GM19193 (cell line): Measurements from ENCODE around the gene FUT6.

ENCODE experiments used
- POLR2A ChIP-seq: IDR thresholded peaks from 4 replicates; pipeline ENCODE4 v1.6.1; 2011; ENCODE audit not compliant: insufficient read depth, insufficient read length; ENCODE audit errors: extremely low read depth

The FUT6 gene

DNA sequence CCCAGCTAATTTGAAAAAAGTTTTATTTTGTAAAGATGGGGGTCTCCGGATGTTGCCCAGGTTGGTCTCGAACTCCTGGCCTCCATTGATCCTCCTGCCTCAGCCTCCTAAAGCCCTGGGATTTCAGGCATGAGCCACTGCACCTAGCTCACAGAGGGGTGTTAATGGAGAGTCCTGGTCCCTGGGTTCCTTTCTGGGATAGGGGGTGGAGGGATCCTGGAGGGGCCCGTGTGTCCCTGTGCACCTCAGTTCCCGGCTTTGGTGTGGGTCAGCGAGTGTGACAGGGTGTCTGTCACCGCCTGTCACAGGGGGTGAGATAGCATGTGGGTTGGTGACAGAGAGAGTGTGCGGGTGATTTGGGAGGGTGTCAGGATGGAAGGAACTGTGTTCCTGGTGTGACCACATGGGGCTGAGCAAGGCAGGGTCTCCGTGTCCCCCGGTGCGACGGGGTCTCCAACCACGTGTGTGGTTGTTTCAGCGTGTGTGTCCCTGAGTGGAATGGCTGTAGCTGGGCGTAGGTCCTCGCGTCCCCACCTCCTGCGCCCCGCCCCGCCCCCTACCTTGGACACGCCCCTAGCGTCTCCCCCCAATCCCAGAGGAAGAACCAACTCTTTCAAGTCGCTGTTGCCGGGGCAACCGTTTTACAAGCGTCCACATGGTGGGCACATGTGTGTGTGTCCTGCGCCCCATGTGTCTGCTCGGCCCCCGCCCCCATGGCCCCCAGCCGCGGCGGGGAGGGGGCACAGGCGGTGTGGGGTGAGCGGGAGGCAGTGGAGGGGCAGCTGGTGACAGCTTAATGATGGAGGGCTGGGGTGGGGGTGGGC lies 37.5 kb downstream of the FUT6 start:
- no peak for TF ChIP-seq POLR2A

DNA sequence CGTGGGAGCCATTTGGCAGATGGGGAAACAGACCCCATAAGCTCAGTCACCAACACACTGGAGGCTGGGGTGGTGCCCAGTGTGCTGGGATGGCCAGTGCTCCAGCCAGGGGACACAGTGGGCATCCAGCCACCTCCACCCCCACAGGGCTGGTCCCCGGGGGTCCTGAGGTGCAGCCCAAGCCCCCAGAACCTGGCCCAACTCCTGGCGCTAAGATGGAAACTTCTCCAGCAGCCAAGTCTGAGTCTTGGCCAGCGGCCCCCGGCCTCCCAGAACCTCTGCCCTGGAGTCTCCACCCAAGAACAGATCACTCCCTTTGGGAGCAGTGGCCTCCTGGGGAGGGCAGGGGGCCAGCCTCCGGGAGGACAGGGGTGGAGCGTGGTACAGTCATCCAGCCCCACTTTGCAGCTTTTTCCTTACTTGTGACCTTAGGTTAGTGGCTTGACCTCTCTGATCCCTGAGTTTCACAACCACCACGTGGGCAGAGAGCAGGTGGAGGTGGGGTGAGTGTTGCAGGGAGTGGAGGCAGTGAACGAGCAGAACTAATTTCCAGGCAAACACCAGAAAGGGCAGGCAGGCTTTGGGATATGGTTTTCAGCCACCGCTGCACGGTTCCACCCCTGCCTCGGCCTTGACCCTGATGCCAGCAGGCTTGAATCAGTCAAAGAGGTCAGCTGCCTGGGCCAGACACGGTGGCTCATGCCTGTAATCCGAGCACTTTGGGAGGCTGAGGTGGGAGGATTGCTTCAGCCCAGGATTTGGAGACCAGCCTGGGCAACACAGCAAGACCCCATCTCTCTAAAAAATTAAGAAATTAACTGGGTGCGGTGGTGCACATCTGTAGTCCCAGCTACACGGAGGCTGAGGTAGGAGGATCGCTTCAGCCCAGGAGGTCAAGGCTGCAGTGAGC lies 38.9 kb downstream of the FUT6 start:
- no peak for TF ChIP-seq POLR2A

DNA sequence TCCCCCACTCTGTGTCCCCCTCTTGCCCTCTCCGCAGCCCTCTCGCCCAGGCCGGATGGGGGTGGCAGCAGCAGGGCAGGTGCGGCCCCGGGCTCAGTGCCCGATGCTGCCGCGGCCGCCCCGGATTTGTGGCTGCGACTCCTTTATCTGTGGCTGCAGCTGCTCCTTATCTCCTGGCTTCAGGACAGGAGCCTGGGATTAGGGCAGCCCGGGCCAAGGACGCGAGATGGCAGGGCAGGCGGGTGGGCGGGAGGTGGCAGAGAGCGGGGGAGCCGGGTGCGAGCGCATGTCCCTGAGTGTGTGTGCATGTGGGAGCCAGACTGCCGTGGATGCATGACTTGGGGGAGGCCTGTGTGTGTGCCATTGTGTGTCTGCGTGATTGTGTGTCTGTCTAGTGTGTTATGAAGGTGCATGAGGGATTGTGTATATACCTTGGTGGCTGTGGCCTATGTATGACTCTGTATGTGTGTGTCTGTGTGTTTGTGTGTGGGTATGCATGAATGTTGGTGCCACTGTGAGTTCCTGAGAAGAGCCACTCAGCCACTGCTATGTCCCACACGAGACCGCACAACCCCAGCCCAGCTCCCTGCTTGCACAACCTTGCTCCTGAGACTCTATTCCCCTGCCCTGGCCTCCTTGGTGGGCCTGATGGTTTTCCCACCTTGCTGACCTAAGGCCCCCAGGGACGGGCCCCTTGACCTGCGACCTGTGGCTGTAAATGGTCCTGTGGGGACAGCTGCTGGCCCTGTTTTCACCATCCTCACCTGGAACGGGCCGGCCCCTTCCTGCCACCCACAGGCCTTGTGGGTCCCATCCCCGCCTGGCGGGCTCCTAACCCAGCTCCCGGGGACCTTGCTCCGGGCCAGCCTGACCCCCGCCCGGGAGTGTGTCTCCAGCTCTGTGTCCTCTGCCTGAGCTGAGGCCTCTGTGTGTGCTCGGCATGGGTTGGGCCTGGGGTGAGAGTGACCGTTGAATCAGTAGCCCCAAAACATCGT lies 40.0 kb downstream of the FUT6 start:
- TF ChIP-seq POLR2A, result no peak

DNA sequence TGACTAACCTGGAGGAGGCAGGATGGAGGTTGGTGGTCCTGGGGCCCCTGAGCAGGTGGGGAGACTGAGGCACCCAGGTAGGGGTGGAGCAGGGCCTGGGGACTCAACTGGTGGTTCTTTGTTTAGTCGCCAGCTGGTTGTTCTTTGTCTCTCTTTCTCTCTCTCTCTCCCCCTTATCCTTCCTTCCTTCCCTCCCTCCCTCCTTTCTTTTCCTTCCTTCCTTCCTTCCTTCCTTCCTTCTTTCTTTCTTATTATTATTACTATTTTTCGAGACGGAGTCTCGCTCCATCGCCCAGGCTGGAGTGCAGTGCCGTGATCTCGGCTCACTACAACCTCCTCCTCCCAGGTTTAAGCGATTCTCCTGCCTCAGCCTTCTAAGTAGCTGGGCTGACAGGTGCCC lies 41.3 kb downstream of the FUT6 start:
- no peak for TF ChIP-seq POLR2A

DNA sequence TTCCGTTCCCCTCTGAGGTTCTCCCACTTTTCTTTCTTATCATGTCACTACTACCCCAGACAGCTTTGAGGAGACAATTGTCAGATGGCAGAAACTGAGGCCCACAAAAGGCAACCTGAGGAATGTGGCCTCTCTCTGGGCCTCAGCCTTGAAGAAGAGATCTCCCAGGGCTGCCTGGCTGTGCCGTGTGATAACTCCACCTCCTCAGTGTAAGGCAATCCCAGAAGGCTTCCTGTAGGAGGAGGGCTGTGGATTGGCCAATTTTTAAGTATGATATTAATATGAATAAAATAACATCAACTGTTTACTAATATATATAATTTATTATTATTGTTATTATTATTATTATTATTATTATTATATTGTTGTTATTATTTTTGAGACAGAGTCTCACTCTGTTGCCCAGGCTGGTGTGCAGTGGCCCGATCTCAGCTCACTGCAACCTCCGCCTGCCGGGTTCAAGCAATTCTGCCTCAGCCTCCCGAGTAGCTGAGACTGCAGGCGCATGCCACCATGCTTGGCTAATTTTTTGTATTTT lies 44.1 kb downstream of the FUT6 start:
- TF ChIP-seq POLR2A, result no peak

DNA sequence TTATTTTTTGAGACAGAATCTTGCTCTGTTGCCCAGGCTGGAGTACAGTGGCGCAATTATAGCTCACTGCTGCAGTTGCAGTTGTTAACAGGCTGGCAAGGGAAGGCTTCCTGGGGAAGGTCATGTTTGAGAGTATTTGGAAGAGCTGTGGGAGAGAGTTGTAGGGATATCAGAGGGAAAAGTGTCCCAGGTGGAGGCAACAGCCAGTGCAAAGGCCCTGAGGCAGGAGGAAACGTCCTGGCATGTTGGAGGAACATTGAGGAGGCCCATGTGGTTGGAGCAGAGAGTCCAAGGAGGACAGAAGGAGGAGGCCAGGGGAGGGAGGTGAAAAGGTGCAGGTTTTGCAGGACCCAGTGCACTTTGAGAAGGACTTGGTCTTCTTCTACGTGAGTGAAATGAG lies 46.3 kb downstream of the FUT6 start:
- TF ChIP-seq POLR2A, result no peak

DNA sequence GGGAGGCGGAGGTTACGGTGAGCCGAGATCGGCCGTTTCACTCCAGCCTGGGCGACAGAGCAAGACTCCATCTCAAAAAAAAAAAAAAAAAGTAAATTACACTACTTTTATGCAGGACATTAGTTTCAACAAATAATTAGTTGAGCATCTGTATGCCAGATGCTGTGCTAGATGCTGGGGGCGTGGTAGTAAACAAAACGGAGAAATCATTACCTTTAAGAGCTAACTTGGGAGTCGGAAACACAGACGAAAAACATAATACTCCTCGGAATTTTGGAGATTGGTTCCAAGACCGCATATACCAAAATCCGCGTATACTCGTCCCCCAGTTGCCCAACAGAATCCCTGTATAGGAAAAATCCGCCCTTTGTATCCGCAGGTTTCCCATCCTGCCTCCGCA lies 47.3 kb downstream of the FUT6 start:
- TF ChIP-seq POLR2A, result no peak

DNA sequence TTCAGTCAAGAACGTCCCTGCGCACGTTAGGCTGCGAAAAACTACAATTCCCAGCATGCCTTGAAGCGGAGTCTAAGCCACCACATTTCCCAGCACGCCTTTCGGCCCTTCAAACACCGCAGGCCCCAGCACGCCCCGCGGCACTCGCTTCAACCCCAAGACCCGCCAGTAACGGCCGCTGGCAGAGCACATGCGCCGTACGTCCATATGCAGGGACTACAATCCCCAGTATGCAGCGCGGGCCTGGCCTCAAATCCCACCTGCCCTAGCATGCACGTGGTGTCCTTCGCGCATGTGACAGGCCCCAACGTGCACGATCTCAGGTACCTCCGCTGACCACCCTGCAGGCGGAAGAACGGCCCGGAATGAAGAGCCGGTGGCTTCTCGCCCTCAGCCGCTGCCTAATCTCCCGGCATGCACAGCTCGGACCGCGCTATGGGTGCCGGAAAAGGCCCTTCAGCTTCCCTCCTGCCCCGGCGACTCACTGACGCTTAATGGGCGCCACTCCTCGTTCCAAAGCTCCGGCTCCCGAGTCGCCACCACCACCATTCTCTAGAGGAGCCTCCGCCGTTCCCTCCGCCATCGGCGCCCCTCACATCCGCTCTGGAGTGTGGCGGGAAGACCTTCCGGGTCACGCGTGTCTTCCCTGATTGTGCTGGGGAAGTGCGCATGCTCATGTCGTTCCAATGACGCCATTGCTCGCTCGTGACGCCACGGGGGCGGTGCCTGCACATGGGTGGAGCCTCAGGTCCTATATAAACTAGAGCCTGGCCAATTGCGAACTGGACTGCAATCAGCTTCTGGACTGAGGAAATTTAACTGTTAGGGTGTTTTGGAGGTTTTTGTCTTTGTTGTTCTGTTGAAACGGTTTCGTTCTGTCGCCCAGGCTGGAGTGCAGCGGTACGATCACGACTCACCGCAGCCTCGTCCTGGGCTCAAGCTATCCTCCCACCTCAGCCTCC lies 48.7 kb downstream of the FUT6 start, which contains the start of gene DUS3L:
Gene DUS3L (minus strand): TSS at position 605 of the 962 bp plus-strand sequence. CDS start 22 bp downstream, at position 583.
- peak; percentile 77 for TF ChIP-seq POLR2A

DNA sequence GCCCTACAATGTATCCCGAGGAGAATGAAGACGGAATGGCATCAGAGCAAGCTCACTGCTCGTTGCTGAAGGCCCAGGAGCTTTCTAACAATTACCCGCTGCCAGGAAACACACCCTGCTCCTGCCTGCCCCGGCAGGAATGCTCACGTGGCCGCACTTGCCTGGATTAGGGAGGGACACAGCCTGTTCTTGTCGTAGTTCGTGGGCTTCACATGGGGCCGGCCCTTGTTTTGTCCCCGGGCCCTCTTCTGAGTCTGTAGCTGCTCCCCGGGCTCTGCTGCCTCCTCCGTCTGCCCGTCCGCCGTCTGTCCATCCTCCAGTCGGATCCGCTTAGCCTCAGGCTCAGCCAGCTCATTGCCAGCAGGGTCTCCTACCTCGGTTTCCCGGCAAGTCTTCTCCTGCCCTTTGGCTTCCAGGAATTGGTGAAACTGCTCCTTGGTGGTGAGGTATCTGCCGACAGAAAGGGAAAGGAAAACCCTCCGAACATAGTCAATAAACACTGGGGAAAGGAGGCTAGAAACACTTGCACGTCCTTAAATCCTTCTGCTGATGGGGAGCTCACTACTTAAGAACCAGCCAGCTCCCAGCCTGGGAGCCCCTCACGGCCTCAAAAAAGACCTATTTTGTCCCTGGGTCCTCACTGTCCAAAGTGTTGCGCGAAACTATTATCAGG lies 49.5 kb downstream of the FUT6 start:
- TF ChIP-seq POLR2A, result no peak

DNA sequence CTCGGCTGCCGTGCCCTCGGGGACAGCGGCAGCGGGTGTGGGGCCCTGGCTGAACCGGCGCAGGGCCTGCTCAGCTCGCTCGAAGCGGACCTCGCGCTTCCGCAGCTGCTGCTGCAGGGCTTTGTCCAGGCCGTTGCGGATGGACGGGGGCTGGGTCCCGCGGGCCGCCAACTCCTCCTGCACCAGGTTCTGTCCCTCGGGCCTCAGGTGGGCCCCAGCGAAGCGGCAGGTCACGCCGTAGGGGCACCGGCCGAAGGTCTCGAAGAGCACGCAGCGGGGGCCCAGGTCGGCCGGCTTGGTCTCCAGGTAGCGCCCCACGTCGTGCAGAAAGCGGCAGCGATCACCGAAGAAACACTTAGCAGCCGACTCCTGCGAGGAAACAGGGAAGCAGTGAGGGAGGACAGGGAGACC lies 50.1 kb downstream of the FUT6 start:
- no peak for TF ChIP-seq POLR2A

DNA sequence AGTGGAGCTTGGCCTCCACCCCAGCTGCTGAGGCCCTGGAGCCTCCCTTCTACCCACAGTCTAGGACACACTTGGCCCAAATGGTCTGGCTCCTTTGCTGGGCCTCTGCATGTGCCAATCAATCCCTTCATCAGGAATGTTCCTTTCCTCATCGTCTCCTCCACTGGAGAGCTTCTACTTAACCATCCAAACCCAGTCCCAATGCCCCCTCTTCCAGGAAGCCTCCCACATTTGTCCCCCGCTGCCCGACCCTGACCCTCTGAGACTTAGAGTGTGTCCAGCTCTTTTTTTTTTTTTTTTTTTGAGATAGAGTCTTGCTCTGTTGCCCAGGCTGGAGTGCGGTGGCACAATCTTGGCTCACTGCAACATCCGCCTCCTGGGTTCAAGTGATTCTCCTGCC lies 51.1 kb downstream of the FUT6 start:
- no peak for TF ChIP-seq POLR2A

DNA sequence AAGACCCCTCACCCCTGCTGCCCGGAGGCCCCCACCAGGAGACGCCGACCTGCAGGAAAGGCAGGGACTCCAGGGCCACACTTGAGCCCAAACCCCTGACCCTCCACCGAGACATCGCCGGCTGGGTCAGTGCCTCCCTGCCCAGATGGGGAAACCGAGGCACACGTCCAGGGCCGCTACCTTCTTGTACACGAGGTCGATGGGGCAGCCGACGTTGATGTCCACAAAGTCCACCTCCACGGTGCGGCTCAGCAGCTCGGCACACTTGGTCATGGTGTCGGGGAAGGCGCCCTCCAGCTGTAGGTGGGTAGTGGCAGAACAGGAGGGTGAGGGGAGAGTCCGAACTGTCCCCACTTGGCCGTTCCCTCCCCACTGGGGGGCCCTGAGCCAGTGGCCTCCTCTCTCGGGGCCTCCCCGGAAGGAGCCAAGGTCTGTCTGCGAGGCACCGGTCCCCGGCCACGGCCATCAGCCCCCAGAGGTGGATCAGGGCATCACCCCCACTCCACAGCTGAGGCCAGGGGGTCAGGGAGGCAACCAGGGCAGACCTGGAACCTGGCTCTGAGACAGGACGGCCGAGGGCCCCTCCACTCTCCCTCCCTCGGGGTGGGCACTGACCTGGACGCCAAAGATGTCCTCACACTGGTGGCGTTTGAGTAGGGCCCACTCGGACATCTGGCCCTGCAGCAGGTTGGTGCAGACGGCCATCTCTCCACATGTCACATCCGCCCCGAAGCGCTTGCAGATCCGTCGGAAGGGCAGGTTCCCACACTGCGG lies 51.9 kb downstream of the FUT6 start:
- TF ChIP-seq POLR2A, result no peak
